ENCODE results near the gene TBCK.
"Not testable (repeated sequence)": the region's sequence is repeated elsewhere in the genome, so short reads cannot be mapped to it uniquely, and the experiment has no call there.

DNA sequence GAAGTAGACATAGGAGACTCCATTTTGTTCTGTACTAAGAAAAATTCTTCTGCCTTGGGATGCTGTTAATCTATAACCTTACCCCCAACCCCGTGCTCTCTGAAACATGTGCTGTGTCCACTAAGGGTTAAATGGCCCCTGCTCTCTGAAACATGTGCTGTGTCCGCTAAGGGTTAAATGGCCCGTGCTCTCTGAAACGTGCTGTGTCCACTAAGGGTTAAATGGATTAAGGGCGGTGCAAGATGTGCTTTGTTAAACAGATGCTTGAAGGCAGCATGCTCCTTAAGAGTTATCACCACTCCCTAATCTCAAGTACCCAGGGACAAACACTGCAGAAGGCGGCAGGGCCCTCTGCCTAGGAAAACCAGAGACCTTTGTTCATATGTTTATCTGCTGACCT is 5.8 kb upstream of the TBCK start:
- TF ChIP-seq, protein P1, sequence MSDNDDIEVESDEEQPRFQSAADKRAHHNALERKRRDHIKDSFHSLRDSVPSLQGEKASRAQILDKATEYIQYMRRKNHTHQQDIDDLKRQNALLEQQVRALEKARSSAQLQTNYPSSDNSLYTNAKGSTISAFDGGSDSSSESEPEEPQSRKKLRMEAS (IDR thresholded peaks at IDR 0.05) = not testable (repeated sequence)
- not testable (repeated sequence) for TF ChIP-seq POLR2A (IDR thresholded peaks at IDR 0.05; ENCODE audit: borderline replicate concordance, extremely low read depth, insufficient read depth, insufficient read length); POLR2AphosphoS5 (IDR thresholded peaks at IDR 0.05; ENCODE audit: low read depth, low read length); JUND (IDR thresholded peaks at IDR 0.05); EZH2 (IDR thresholded peaks at IDR 0.05); SIN3A (IDR thresholded peaks at IDR 0.05; ENCODE audit: low read depth); YY1 (IDR thresholded peaks at IDR 0.05; ENCODE audit: extremely low read depth, insufficient replicate concordance, low read depth, low read length)
- TF ChIP-seq, protein P2, sequence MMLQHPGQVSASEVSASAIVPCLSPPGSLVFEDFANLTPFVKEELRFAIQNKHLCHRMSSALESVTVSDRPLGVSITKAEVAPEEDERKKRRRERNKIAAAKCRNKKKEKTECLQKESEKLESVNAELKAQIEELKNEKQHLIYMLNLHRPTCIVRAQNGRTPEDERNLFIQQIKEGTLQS (IDR thresholded peaks at IDR 0.05) = not testable (repeated sequence)
- TF ChIP-seq, protein P3, sequence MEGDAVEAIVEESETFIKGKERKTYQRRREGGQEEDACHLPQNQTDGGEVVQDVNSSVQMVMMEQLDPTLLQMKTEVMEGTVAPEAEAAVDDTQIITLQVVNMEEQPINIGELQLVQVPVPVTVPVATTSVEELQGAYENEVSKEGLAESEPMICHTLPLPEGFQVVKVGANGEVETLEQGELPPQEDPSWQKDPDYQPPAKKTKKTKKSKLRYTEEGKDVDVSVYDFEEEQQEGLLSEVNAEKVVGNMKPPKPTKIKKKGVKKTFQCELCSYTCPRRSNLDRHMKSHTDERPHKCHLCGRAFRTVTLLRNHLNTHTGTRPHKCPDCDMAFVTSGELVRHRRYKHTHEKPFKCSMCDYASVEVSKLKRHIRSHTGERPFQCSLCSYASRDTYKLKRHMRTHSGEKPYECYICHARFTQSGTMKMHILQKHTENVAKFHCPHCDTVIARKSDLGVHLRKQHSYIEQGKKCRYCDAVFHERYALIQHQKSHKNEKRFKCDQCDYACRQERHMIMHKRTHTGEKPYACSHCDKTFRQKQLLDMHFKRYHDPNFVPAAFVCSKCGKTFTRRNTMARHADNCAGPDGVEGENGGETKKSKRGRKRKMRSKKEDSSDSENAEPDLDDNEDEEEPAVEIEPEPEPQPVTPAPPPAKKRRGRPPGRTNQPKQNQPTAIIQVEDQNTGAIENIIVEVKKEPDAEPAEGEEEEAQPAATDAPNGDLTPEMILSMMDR (IDR thresholded peaks at IDR 0.05 in 2 of 3, conservative IDR thresholded peaks at IDR 0.05 in 1 of 3; ENCODE audit: borderline replicate concordance in 1 of 3, insufficient read depth in 1 of 3, low read depth in 2 of 3, low read length in 2 of 3) = not testable (repeated sequence)
- TF ChIP-seq, protein P4, sequence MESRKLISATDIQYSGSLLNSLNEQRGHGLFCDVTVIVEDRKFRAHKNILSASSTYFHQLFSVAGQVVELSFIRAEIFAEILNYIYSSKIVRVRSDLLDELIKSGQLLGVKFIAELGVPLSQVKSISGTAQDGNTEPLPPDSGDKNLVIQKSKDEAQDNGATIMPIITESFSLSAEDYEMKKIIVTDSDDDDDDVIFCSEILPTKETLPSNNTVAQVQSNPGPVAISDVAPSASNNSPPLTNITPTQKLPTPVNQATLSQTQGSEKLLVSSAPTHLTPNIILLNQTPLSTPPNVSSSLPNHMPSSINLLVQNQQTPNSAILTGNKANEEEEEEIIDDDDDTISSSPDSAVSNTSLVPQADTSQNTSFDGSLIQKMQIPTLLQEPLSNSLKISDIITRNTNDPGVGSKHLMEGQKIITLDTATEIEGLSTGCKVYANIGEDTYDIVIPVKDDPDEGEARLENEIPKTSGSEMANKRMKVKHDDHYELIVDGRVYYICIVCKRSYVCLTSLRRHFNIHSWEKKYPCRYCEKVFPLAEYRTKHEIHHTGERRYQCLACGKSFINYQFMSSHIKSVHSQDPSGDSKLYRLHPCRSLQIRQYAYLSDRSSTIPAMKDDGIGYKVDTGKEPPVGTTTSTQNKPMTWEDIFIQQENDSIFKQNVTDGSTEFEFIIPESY (IDR thresholded peaks at IDR 0.05; ENCODE audit: extremely low read depth, insufficient replicate concordance, low read length) = not testable (repeated sequence)
- TF ChIP-seq, protein P5, sequence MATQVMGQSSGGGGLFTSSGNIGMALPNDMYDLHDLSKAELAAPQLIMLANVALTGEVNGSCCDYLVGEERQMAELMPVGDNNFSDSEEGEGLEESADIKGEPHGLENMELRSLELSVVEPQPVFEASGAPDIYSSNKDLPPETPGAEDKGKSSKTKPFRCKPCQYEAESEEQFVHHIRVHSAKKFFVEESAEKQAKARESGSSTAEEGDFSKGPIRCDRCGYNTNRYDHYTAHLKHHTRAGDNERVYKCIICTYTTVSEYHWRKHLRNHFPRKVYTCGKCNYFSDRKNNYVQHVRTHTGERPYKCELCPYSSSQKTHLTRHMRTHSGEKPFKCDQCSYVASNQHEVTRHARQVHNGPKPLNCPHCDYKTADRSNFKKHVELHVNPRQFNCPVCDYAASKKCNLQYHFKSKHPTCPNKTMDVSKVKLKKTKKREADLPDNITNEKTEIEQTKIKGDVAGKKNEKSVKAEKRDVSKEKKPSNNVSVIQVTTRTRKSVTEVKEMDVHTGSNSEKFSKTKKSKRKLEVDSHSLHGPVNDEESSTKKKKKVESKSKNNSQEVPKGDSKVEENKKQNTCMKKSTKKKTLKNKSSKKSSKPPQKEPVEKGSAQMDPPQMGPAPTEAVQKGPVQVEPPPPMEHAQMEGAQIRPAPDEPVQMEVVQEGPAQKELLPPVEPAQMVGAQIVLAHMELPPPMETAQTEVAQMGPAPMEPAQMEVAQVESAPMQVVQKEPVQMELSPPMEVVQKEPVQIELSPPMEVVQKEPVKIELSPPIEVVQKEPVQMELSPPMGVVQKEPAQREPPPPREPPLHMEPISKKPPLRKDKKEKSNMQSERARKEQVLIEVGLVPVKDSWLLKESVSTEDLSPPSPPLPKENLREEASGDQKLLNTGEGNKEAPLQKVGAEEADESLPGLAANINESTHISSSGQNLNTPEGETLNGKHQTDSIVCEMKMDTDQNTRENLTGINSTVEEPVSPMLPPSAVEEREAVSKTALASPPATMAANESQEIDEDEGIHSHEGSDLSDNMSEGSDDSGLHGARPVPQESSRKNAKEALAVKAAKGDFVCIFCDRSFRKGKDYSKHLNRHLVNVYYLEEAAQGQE (IDR thresholded peaks at IDR 0.05; ENCODE audit: low read depth) = not testable (repeated sequence)
